HUES6 (cell line): ENCODE data around the gene ATG2A.

Experiments used
- H3K27ac ChIP-seq: 2 replicates; pipeline ENCODE4 v1.7.0; 2013; ENCODE audit warnings: low read depth, mild to moderate bottlenecking, low read length, inconsistent platforms
- H3K27me3 ChIP-seq: 2 replicates; pipeline ENCODE4 v1.6.1; 2013; ENCODE audit warnings: low read length; ENCODE audit not compliant: control insufficient read depth, insufficient read depth
- H3K36me3 ChIP-seq: 2 replicates; pipeline ENCODE4 v1.6.1; 2013; ENCODE audit warnings: low read length; ENCODE audit not compliant: control insufficient read depth, insufficient read depth
- H3K4me1 ChIP-seq: 2 replicates; pipeline ENCODE4 v1.6.1; 2013; ENCODE audit warnings: low read length; ENCODE audit not compliant: control insufficient read depth, insufficient read depth
- H3K4me3 ChIP-seq: 2 replicates; pipeline ENCODE4 v1.5.1; 2013; ENCODE audit warnings: low read depth, low read length
- H3K9ac ChIP-seq: one replicate; pipeline ENCODE4 v1.6.1; 2013; ENCODE audit warnings: mild to moderate bottlenecking, low read length
- H3K9me3 ChIP-seq: 2 replicates; pipeline ENCODE4 v1.6.1; 2013; ENCODE audit warnings: low read depth, low read length; ENCODE audit not compliant: control insufficient read depth, insufficient read depth

The ATG2A gene

DNA sequence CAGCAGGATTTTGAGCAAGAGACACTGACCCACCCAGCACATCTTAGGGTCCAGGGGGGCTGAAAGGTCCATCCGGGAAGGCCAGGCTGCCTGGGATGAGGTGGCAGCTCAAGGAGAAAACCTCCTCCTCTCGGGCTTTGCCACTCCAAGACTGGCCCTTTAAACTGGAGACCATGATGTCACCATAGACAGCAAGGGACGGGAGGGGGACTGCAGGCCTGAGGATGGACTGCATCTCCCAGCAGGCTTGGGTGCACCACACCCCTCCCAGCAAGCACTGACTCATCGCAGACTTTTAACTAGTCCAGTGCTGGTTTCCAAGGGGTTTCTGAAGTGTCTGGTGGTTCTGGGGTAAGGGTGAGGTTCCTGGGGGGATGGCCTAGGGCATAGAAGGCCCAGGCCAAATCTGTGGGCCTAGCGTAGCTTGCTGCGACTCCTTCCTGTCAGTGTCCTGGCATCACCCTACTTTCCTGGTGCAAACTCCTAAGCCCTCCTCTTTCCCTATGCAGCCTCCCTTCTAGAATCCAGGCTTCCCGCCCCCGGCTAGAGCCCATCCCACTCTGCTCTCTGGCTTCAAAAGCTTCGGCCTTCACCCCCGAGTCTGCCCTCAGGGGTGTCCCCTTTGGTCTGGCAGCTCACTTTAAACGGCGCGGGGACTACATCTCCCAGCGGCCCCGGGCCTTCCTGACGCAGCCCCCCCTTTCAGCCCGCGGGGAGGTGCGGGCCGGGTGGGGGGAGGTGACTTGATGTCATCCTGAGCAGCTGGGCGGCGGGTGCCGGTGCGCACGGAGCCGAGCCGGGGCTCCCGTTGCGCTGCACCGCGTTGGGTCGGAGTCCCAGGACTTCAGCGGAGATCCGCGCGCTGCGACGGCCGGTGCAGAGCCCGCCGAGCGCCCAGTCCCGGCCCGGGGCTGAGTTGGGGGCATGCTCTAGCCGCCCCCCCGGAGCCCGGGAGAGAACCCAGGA, 7.2 kb upstream of the ATG2A start, which contains the start of gene PPP2R5B:
TSS of gene PPP2R5B (plus strand) at position 746 of the 966 bp plus-strand sequence. CDS start 1,046 bp downstream, outside the sequence.
- no peaks in the 10 kb centered on the region for H3K36me3 ChIP-seq
- peaks cover 6% of the 10 kb centered on the region for H3K4me1 ChIP-seq
- peak within 1 kb of the TSS; percentile 63 for H3K4me3 ChIP-seq
- peak within 1 kb of the TSS; percentile 36 for H3K9ac ChIP-seq
- peak within 1 kb of the TSS; percentile 26; the same call in 1 of the 2 replicates for H3K27ac ChIP-seq
- H3K27me3 ChIP-seq = peaks cover 6% of the 10 kb centered on the region
- no peaks in the 10 kb centered on the region for H3K9me3 ChIP-seq

DNA sequence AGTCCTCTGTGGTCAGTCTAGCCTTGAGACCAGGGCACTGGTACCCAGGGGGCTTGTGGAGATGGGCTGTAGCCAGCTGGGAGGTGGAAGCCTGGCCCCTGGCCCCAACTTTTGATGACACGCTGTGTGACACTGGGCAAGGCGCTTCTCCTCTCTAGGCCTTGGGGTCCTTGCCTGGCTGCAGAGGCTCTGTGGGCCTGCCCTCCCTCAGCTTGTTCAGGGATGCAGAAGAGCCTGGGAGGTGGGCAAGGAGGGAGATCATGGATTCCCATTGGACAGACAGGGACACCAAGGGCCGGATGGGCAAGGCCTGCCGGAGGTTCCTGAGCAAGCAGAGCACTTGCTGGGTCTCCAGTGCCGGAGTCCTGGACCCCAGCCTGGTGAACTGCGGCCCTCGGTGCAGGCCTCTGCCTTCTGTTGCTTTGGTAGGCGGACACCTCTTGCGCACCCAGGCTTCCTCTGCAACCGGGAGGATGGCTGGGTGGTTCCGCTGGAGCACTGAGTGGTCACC, 6.2 kb upstream of the ATG2A start:
- no peaks in the 10 kb centered on the region for H3K9me3 ChIP-seq
- H3K4me1 ChIP-seq = peaks cover 6% of the 10 kb centered on the region
- H3K9ac ChIP-seq = no peak overlapping the region
- H3K27ac ChIP-seq = no peak overlapping the region
- no peak overlapping the region for H3K4me3 ChIP-seq
- H3K36me3 ChIP-seq = no peaks in the 10 kb centered on the region
- peaks cover 6% of the 10 kb centered on the region for H3K27me3 ChIP-seq

GRCh38 chr11:64921384-64921783, 4.4 kb upstream of the ATG2A start:
- Histone ChIP-seq H3K36me3 (no peaks in the 10 kb centered on the region), H3K27ac (no peak overlapping the region), H3K27me3 (peaks cover 6% of the 10 kb centered on the region), H3K4me1 (peaks cover 9% of the 10 kb centered on the region), H3K9ac (no peak overlapping the region), H3K9me3 (no peaks in the 10 kb centered on the region), H3K4me3 (no peak overlapping the region)

- no peak overlapping the region for H3K9ac ChIP-seq
- peaks cover 3% of the 10 kb centered on the region for H3K27me3 ChIP-seq
- no peaks in the 10 kb centered on the region for H3K36me3 ChIP-seq
- peaks cover 16% of the 10 kb centered on the region for H3K4me1 ChIP-seq
- no peak overlapping the region for H3K27ac ChIP-seq
- no peak overlapping the region for H3K4me3 ChIP-seq
- no peaks in the 10 kb centered on the region for H3K9me3 ChIP-seq
Measured at GRCh38 chr11:64920124-64920523, 3.1 kb upstream of the ATG2A start.

- Histone ChIP-seq H3K9me3 (no peaks in the 10 kb centered on the region), H3K27me3 (no peaks in the 10 kb centered on the region), H3K9ac (no peak overlapping the region), H3K27ac (no peak overlapping the region), H3K4me3 (no peak overlapping the region), H3K4me1 (peaks cover 16% of the 10 kb centered on the region), H3K36me3 (no peaks in the 10 kb centered on the region)
Measured at GRCh38 chr11:64919627-64920026, 2.6 kb upstream of the ATG2A start.

DNA sequence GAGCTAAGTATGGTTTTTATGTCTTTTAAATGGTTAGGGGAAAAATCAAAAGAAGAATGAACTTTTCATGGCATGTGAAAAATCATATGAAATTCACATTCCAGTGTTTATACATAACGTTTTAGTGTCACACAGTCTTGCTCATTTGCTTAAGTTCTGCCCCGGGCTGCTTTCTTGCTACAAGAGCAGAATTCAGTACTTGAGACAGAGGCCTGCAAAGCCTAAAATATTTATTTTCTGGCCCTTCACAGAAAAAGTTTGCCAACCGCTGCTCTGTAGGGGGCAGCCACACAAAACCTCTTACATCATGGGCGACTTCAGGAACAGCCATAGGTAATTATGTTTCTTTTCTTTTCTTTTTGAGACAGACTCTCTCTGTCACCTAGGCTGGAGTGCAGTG, 1.0 kb upstream of the ATG2A start:
- Histone ChIP-seq H3K4me3 (peak overlapping the region; percentile 59), H3K9ac (no peak overlapping the region), H3K27ac (no peak overlapping the region), H3K27me3 (no peaks in the 10 kb centered on the region), H3K4me1 (peaks cover 10% of the 10 kb centered on the region), H3K36me3 (peaks cover 13% of the 10 kb centered on the region), H3K9me3 (no peaks in the 10 kb centered on the region)

DNA sequence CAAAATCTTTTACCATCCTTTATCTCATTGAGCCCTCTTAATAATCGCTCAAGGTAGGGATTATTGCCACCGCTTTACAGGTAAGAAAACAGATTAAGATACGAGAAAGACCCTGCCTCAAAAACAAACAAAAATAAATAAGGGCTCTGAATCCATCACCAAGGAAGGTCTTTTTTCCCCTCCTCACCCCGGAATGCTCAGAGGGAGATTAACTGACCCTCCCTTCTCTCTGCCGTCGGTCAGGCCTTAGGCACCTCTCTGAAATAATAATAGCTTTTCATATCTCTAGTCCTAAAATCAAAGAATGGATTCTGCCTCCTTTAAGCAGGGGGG, 620 bp upstream of the ATG2A start:
- Histone ChIP-seq H3K4me3 (peak overlapping the region; percentile 59), H3K9me3 (no peaks in the 10 kb centered on the region), H3K27ac (no peak overlapping the region), H3K36me3 (peaks cover 17% of the 10 kb centered on the region), H3K9ac (peak overlapping the region; percentile 32), H3K27me3 (no peaks in the 10 kb centered on the region), H3K4me1 (peaks cover 10% of the 10 kb centered on the region)

DNA sequence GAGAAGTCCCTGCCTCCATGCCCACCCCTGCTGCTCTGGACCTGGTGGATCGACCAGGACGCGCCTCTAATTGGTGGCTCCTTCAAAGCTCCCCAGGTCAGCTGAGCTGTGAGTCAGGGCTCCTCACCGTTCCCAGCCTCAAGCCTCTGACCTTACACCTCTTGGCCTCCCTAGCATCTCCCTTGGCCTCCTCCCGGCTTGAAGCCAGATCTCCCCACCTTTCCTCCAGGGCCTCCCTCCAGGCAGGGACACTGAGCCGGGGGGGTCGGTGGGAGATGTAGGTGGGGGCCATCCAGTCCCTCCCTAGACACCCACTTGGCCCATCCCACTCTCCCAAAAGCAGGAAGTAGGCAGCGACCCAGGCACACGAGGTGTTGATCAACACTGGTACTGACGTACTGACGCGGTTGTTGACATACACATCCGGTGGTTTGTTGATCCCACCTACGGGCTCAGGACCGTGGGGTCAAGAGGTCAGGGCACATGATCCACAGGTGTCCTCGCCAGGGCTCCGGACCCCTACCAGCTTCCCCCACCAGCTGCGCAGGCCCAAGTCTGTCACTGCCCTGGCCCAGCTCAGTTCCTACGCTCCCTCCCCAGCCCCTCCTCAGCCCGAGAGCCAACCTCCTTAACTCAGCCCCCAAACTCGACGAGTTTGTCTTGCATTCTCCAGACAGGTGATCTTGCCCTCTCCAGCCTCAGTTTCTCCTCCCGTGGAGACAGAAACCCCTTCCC, 802 bp downstream of the ATG2A start:
- Histone ChIP-seq H3K36me3 (peaks cover 29% of the 10 kb centered on the region), H3K4me3 (peak overlapping the region; percentile 97), H3K27me3 (no peaks in the 10 kb centered on the region), H3K27ac (peak overlapping the region; percentile 43; the same call in 1 of the 2 replicates), H3K9me3 (no peaks in the 10 kb centered on the region), H3K9ac (peak overlapping the region; percentile 88), H3K4me1 (peaks cover 10% of the 10 kb centered on the region)

DNA sequence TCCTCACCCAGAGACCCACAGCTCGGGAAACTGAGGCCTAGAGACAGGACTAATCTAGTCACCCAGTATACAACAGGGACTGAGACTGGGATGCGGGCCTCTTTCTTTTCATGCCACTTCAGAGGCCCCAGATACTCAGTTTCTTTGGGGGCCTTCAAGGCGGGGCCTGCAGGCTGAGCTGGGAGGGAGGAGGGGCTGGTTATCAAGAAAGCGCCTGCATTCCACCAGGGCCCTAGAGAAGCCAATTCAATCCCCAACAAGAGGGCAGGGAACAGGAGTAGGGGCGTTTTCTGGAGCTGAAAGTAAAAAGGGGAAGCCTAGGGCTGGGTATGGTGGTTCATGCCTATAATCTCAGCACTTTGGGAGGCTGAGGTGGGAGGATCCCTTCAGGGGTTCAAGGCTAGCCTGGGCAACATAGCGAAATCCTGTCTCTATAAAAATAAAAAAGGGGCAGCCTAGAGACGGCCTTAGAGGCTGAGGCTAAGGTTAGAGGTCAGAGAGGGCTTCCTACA, 1.6 kb downstream of the ATG2A start:
- H3K36me3 ChIP-seq = peaks cover 37% of the 10 kb centered on the region
- H3K27ac ChIP-seq = no peak overlapping the region
- H3K27me3 ChIP-seq = no peaks in the 10 kb centered on the region
- peak overlapping the region; percentile 88 for H3K9ac ChIP-seq
- peak overlapping the region; percentile 97; the same call in 1 of the 2 replicates for H3K4me3 ChIP-seq
- no peaks in the 10 kb centered on the region for H3K9me3 ChIP-seq
- H3K4me1 ChIP-seq = peaks cover 10% of the 10 kb centered on the region

DNA sequence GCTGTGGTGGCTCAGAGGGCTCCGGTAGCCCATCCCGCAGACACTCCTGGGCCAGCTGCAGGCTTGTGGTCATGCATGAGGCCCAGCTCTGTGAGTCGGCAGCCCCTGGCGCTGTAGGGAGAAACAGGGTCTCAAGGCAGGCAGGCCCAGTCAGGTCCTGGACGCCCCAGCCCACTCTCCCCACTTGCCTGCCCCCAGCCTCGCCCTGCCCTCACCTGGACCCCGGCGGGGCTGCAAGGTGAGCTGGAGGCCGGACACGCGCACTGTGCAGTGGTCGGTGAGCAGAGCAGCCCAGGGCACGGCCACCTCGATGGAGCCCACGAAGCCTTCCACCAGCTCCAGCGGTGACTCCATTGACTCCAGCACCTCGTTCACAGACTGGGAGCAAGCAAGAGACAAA, 2.9 kb downstream of the ATG2A start:
- Histone ChIP-seq H3K4me1 (peaks cover 10% of the 10 kb centered on the region), H3K9me3 (no peaks in the 10 kb centered on the region), H3K36me3 (peaks cover 50% of the 10 kb centered on the region), H3K9ac (no peak overlapping the region), H3K4me3 (no peak overlapping the region), H3K27ac (no peak overlapping the region), H3K27me3 (no peaks in the 10 kb centered on the region)
